Measurements from ENCODE around the gene CYP4F8.

The CYP4F8 gene

GRCh38 chr19:15669891-15670290 is 54.9 kb downstream of the CYP4F8 start:
- no peaks in the 10 kb centered on the region for H3K36me3 ChIP-seq (ENCODE audit: low read length)
- no peaks in the 10 kb centered on the region for H3F3A ChIP-seq (ENCODE audit: insufficient read depth)
- H3K9ac ChIP-seq (ENCODE audit: low read length): no peak overlapping the region
- no peaks in the 10 kb centered on the region for H3K79me2 ChIP-seq (ENCODE audit: insufficient read depth, low read length)
- H2AFZ ChIP-seq (ENCODE audit: low read depth, low read length, severe bottlenecking): no peak overlapping the region
- no peak overlapping the region for H3K4me3 ChIP-seq (ENCODE audit: insufficient read depth, low read length, poor library complexity, severe bottlenecking)
- no peaks in the 10 kb centered on the region for H3K9me3 ChIP-seq (ENCODE audit: insufficient read depth, low read length)
- H4K20me1 ChIP-seq (ENCODE audit: low read depth, low read length): no peaks in the 10 kb centered on the region
- H3K4me2 ChIP-seq (ENCODE audit: low read depth, low read length, poor library complexity, severe bottlenecking): no peak overlapping the region
- TF ChIP-seq CTCF (IDR thresholded peaks at IDR 0.05; ENCODE audit: insufficient read depth, low read length, poor library complexity, severe bottlenecking) (no peak), EZH2phosphoT487 (conservative IDR thresholded peaks at IDR 0.05; ENCODE audit: low read length) (no peak)
- no peaks in the 10 kb centered on the region for H3K27me3 ChIP-seq (ENCODE audit: low read length)
- H3K27ac ChIP-seq (ENCODE audit: low read depth, low read length): no peak overlapping the region
- H3K9me2 ChIP-seq (replicated peaks; ENCODE audit: insufficient read depth, low read length): no peaks in the 10 kb centered on the region

GRCh38 chr19:15671237-15671821 is 56.3 kb downstream of the CYP4F8 start:
- H4K20me1 ChIP-seq (ENCODE audit: low read depth, low read length): no peaks in the 10 kb centered on the region
- H3K36me3 ChIP-seq (ENCODE audit: low read length): no peaks in the 10 kb centered on the region
- no peak overlapping the region for H3K4me2 ChIP-seq (ENCODE audit: low read depth, low read length, poor library complexity, severe bottlenecking)
- no peak overlapping the region for H3K27ac ChIP-seq (ENCODE audit: low read depth, low read length)
- H3K9me2 ChIP-seq (replicated peaks; ENCODE audit: insufficient read depth, low read length): no peaks in the 10 kb centered on the region
- no peak overlapping the region for H3K9ac ChIP-seq (ENCODE audit: low read length)
- H3K9me3 ChIP-seq (ENCODE audit: insufficient read depth, low read length): no peaks in the 10 kb centered on the region
- TF ChIP-seq CTCF (IDR thresholded peaks at IDR 0.05; ENCODE audit: insufficient read depth, low read length, poor library complexity, severe bottlenecking) (no peak), EZH2phosphoT487 (conservative IDR thresholded peaks at IDR 0.05; ENCODE audit: low read length) (no peak)
- no peaks in the 10 kb centered on the region for H3K79me2 ChIP-seq (ENCODE audit: insufficient read depth, low read length)
- H2AFZ ChIP-seq (ENCODE audit: low read depth, low read length, severe bottlenecking): no peak overlapping the region
- H3K27me3 ChIP-seq (ENCODE audit: low read length): no peaks in the 10 kb centered on the region
- H3K4me3 ChIP-seq (ENCODE audit: insufficient read depth, low read length, poor library complexity, severe bottlenecking): no peak overlapping the region
- no peaks in the 10 kb centered on the region for H3F3A ChIP-seq (ENCODE audit: insufficient read depth)

DNA sequence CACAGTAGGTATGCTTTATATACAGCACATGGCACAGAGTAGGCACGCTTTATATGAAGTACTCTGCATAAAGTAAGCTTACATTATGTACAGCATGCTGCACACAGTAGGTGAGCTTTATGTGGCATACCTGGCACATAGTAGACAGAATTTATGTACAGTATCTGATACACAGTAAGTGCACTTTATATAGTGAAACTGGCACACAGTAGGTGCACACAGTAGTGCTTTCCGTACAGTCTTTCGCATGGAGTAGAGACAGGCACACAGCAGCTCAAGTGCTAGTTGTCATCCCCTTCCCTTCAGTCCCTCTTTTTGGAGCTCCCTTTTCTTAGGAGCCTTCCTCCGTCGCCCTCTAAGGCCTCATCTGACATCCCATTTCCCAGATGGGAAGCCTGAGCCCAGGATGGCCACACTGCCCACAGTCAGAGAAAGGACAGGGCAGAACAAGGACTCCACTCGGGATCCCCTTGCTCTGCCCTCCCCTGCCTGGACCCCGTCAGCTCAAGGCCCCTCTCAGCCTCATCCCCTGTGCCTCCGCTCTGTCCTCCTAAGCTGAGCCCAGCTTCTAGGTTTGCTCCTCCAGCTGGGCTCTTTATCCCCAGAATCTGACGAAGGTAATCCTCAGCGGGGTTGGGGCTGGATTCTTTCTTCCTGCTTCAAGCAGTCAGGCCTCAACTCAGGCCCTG is 57.0 kb downstream of the CYP4F8 start:
- Histone ChIP-seq H3F3A (ENCODE audit: insufficient read depth) (no peaks in the 10 kb centered on the region), H3K4me2 (ENCODE audit: low read depth, low read length, poor library complexity, severe bottlenecking) (no peak overlapping the region), H2AFZ (ENCODE audit: low read depth, low read length, severe bottlenecking) (no peak overlapping the region), H3K9me3 (ENCODE audit: insufficient read depth, low read length) (no peaks in the 10 kb centered on the region), H3K27ac (ENCODE audit: low read depth, low read length) (no peak overlapping the region), H4K20me1 (ENCODE audit: low read depth, low read length) (no peaks in the 10 kb centered on the region), H3K79me2 (ENCODE audit: insufficient read depth, low read length) (no peaks in the 10 kb centered on the region), H3K9me2 (replicated peaks; ENCODE audit: insufficient read depth, low read length) (no peaks in the 10 kb centered on the region), H3K36me3 (ENCODE audit: low read length) (no peaks in the 10 kb centered on the region), H3K27me3 (ENCODE audit: low read length) (no peaks in the 10 kb centered on the region), H3K9ac (ENCODE audit: low read length) (no peak overlapping the region), H3K4me3 (ENCODE audit: insufficient read depth, low read length, poor library complexity, severe bottlenecking) (no peak overlapping the region)
- no peak for TF ChIP-seq EZH2phosphoT487 (conservative IDR thresholded peaks at IDR 0.05; ENCODE audit: low read length)
- TF ChIP-seq CTCF (IDR thresholded peaks at IDR 0.05; ENCODE audit: insufficient read depth, low read length, poor library complexity, severe bottlenecking): no peak
